GM12801 (cell line): Measurements from ENCODE around the gene DTX3.

Experiments
- CTCF ChIP-seq: IDR thresholded peaks from one replicate; pipeline ENCODE4 v1.5.1; 2011; ENCODE audit warnings: control low read depth; ENCODE audit not compliant: insufficient read length; ENCODE audit errors: extremely low read depth

The DTX3 gene

GRCh38 chr12:57592551-57593165 is 12.0 kb upstream of the DTX3 start:
- TF ChIP-seq CTCF: no peak

GRCh38 chr12:57593187-57593586 is 11.4 kb upstream of the DTX3 start:
- TF ChIP-seq CTCF: no peak

- TF ChIP-seq CTCF: no peak
Observed at GRCh38 chr12:57600395-57600794, 4.2 kb upstream of the DTX3 start.

GRCh38 chr12:57602544-57602943 is 2.1 kb upstream of the DTX3 start:
- TF ChIP-seq CTCF: no peak

GRCh38 chr12:57603324-57603723 is 1.3 kb upstream of the DTX3 start:
- no peak for TF ChIP-seq CTCF

GRCh38 chr12:57603815-57604453 is 690 bp upstream of the DTX3 start:
- no peak for TF ChIP-seq CTCF

- no peak for TF ChIP-seq CTCF
Observed at GRCh38 chr12:57604992-57605810, 577 bp downstream of the DTX3 start.
